Activated T-cell treated with anti-CD3 and anti-CD28 coated beads, Interleukin-2, amount 50 U/mL, for 48 hours (primary cell): ENCODE data around the gene CAND1.

Experiments used
- DNase-seq, 2 experiments: peaks; one replicate each; pipeline ENCODE4 v3.0.0-alpha.2; 2020

CAND1 gene

GRCh38 chr12:67348683-67349082 is 79.5 kb downstream of the CAND1 start:
- DNase-seq: no peak

- DNase-seq: no peak
These were observed 83.5 kb downstream of the CAND1 start for GRCh38 chr12:67352682-67353081.

- DNase-seq: peak; percentile 24 to 32
These were observed 85.2 kb downstream of the CAND1 start for GRCh38 chr12:67354322-67354721.

GRCh38 chr12:67354966-67355365 is 85.8 kb downstream of the CAND1 start:
- no peak for DNase-seq

- no peak for DNase-seq
These were observed 86.5 kb downstream of the CAND1 start for GRCh38 chr12:67355428-67356379.

GRCh38 chr12:67356380-67356774 is 87.2 kb downstream of the CAND1 start:
- no peak for DNase-seq

GRCh38 chr12:67357376-67358125 is 88.4 kb downstream of the CAND1 start:
- no peak for DNase-seq

- no peak for DNase-seq
These were observed 89.7 kb downstream of the CAND1 start for GRCh38 chr12:67358781-67359338.

- DNase-seq: no peak
These were observed 93.4 kb downstream of the CAND1 start for GRCh38 chr12:67362526-67362925.

- DNase-seq: no peak
These were observed 95.1 kb downstream of the CAND1 start for GRCh38 chr12:67364228-67364627.

GRCh38 chr12:67365131-67365530 is 96.0 kb downstream of the CAND1 start:
- no peak for DNase-seq

GRCh38 chr12:67367843-67368242 is 98.7 kb downstream of the CAND1 start:
- DNase-seq: no peak
